GM23338 (cell line): ENCODE data around the gene PCP4L1. TPM values are rescaled to one million over a fixed set of nuclear protein-coding genes. Genes with fewer than 3 reads are reported as not detected.

Experiments used
- ATAC-seq: fragments of 200-7000 bp; cut with Tn5 transposase; 3 replicates; pipeline ENCODE4 v1.9.1; 2020
- DNase-seq: peaks from one replicate; pipeline ENCODE4 v3.0.0-alpha.2; 2015; ENCODE audit warnings: low spot score
- H2AFZ ChIP-seq: fragments of 200-600 bp; sonication (generic); 2 replicates; pipeline ENCODE4 v1.8.0; 2016; ENCODE audit warnings: antibody characterized with exemption, mild to moderate bottlenecking, moderate library complexity
- H3F3A ChIP-seq: fragments of 200-600 bp; sonication (generic); replicated peaks from 2 replicates; pipeline ENCODE4 v1.8.0; 2017; ENCODE audit warnings: antibody characterized with exemption, mixed run types, low read depth
- H3K27ac ChIP-seq: fragments of 200-600 bp; sonication (generic); 2 replicates; pipeline ENCODE4 v1.6.1; 2016; ENCODE audit warnings: low read depth
- H3K27me3 ChIP-seq: fragments of 200-600 bp; sonication (generic); 2 replicates; pipeline ENCODE4 v1.8.0; 2016; ENCODE audit warnings: mild to moderate bottlenecking, mixed run types, moderate library complexity; ENCODE audit not compliant: insufficient read depth
- H3K36me3 ChIP-seq: fragments of 200-600 bp; sonication (generic); 2 replicates; pipeline ENCODE4 v1.8.0; 2016; ENCODE audit warnings: mild to moderate bottlenecking; ENCODE audit not compliant: insufficient read depth
- H3K4me1 ChIP-seq: fragments of 200-600 bp; sonication (generic); 2 replicates; pipeline ENCODE4 v1.8.0; 2016; ENCODE audit warnings: mild to moderate bottlenecking, moderate library complexity; ENCODE audit not compliant: insufficient read depth
- H3K4me2 ChIP-seq: fragments of 200-600 bp; sonication (generic); 2 replicates; pipeline ENCODE4 v1.7.1; 2017; ENCODE audit warnings: mixed run types
- H3K4me3 ChIP-seq: fragments of 200-600 bp; sonication (generic); 2 replicates; pipeline ENCODE4 v1.6.1; 2016; ENCODE audit warnings: mixed run types
- H3K79me2 ChIP-seq: fragments of 200-600 bp; sonication (generic); replicated peaks from 2 replicates; pipeline ENCODE4 v1.8.0; 2017; ENCODE audit warnings: mild to moderate bottlenecking; ENCODE audit not compliant: insufficient read depth
- H3K9me2 ChIP-seq: fragments of 200-600 bp; sonication (generic); 2 replicates; pipeline ENCODE4 v1.8.0; 2017; ENCODE audit not compliant: insufficient read depth
- H4K20me1 ChIP-seq: fragments of 200-600 bp; sonication (generic); replicated peaks from 2 replicates; pipeline ENCODE4 v1.8.0; 2017; ENCODE audit warnings: mild to moderate bottlenecking; ENCODE audit not compliant: insufficient read depth
- H3K27ac Mint-ChIP-seq: 2 replicates; pipeline ENCODE4 v1.8.0; 2020; ENCODE audit warnings: inconsistent platforms, mild to moderate bottlenecking, moderate library complexity, mixed read lengths
- H3K27me3 Mint-ChIP-seq: 3 replicates; pipeline ENCODE4 v1.8.0; 2022; ENCODE audit warnings: low read depth, mild to moderate bottlenecking, moderate library complexity, mixed read lengths, inconsistent platforms; ENCODE audit not compliant: insufficient read depth, poor library complexity
- H3K36me3 Mint-ChIP-seq: 3 replicates; pipeline ENCODE4 v1.8.0; 2021; ENCODE audit warnings: low read depth, mild to moderate bottlenecking, inconsistent platforms, moderate library complexity, mixed read lengths
- H3K4me1 Mint-ChIP-seq: 3 replicates; pipeline ENCODE4 v1.8.0; 2020; ENCODE audit warnings: mild to moderate bottlenecking, inconsistent platforms, mixed read lengths
- H3K4me3 Mint-ChIP-seq: 3 replicates; pipeline ENCODE4 v1.8.0; 2021; ENCODE audit warnings: moderate library complexity, mild to moderate bottlenecking, inconsistent platforms, mixed read lengths
- H3K9me3 Mint-ChIP-seq: 3 replicates; pipeline ENCODE4 v1.8.0; 2020; ENCODE audit warnings: moderate library complexity, mild to moderate bottlenecking, inconsistent platforms, mixed read lengths
- CREB1 ChIP-seq: fragments of 250-450 bp; sonication (Bioruptor Pico); IDR thresholded peaks from 2 replicates; pipeline ENCODE4 v1.5.0; 2020; ENCODE audit warnings: low read depth, mild to moderate bottlenecking, moderate library complexity
- EZH2phosphoT487 ChIP-seq: fragments of 200-600 bp; sonication (generic); IDR thresholded peaks from one replicate; pipeline ENCODE4 v1.8.1; 2018; ENCODE audit warnings: antibody characterized with exemption; ENCODE audit not compliant: unreplicated experiment
- JUNB ChIP-seq: IDR thresholded peaks from one replicate; pipeline ENCODE4 v1.6.1; 2016; ENCODE audit warnings: antibody characterized with exemption; ENCODE audit not compliant: unreplicated experiment
- NANOG ChIP-seq: IDR thresholded peaks from 2 replicates; pipeline ENCODE4 v1.6.1; 2016; ENCODE audit warnings: antibody characterized with exemption, borderline replicate concordance
- REST ChIP-seq: IDR thresholded peaks from one replicate; pipeline ENCODE4 v1.6.1; 2018; ENCODE audit warnings: antibody characterized with exemption; ENCODE audit not compliant: unreplicated experiment
- STAT1 ChIP-seq: IDR thresholded peaks from one replicate; pipeline ENCODE4 v1.6.1; 2016; ENCODE audit warnings: antibody characterized with exemption; ENCODE audit not compliant: unreplicated experiment
- ZNF331 ChIP-seq: fragments of 250-450 bp; sonication (Bioruptor Pico); IDR thresholded peaks from 2 replicates; pipeline ENCODE4 v1.5.0; 2020; ENCODE audit warnings: low read depth, mild to moderate bottlenecking, moderate library complexity
- polyA plus RNA-seq: library from polyadenylated mRNA; unstranded; fragments of >200 nt; fragmentation: Nextera tagmentation; extraction: Ambion mirVana; gene quantifications from 2 replicates; pipeline ENCODE4 v1.2.1, GENCODE V29; 2016
- total RNA-seq: library from RNA; depleted of rRNA; stranded (reverse); fragments of >200 nt; shearing (Covaris generic); gene quantifications from 2 replicates; pipeline ENCODE4 v1.2.3, GENCODE V29; 2014
- TF ChIP-seq, protein P1 (sequence below): fragments of 250-450 bp; sonication (Bioruptor Pico); IDR thresholded peaks from 2 replicates; pipeline ENCODE4 v1.5.0; 2020; ENCODE audit warnings: mild to moderate bottlenecking, moderate library complexity
- TF ChIP-seq, protein P2 (sequence below): IDR thresholded peaks from 2 replicates; pipeline ENCODE4 v1.6.1; 2016; ENCODE audit warnings: antibody characterized with exemption

PCP4L1 gene
- total and polyA plus RNA-seq, 2 experiments from 2014 or later: 1.4 to 1.7 TPM

DNA sequence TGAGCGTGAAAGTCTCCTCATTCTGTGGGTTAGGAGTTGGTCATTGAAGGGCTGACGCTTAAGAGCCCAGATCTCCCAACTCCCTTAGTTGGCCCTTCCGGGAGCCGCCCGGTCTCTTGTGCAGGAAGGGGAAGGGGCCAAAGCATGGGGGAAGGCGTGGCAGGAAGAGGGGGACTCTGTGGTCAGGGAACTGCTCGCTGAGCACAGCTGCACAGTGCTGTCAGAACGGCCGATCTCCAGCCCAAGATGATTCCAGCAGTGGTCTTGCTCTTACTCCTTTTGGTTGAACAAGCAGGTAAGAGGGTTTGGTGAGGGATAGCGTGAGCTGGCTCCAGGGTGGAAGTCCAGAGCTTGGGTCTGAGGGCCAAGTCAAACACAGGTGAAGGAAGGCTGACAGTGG lies 43.5 kb upstream of the PCP4L1 start, which contains the start of gene FCER1G:
Gene FCER1G, plus strand, starts transcription at position 220 of the 400 bp plus-strand sequence. Its CDS starts 27 bp downstream, at position 247.
- ATAC-seq (no peak), DNase-seq (no peak)
- H3K9me3 Mint-ChIP-seq: no peaks in the 10 kb centered on the region; the same call in 2 of the 3 replicates
- no peak within 1 kb of the TSS for H3K4me3 ChIP-seq
- peaks cover 25% of the 10 kb centered on the region for H3K4me1 ChIP-seq
- no peak within 1 kb of the TSS; the same call in 1 of the 2 replicates for H3K27ac Mint-ChIP-seq
- H3K79me2 ChIP-seq: no peaks in the 10 kb centered on the region
- H3K4me3 Mint-ChIP-seq: no peak within 1 kb of the TSS; the same call in 2 of the 3 replicates
- no peaks in the 10 kb centered on the region for H3K27me3 ChIP-seq
- peaks cover 18% of the 10 kb centered on the region for H3K27me3 Mint-ChIP-seq
- no peak within 1 kb of the TSS for H2AFZ ChIP-seq
- H3K4me2 ChIP-seq: no peak within 1 kb of the TSS
- H3K27ac ChIP-seq: no peak within 1 kb of the TSS
- H4K20me1 ChIP-seq: peaks cover 6% of the 10 kb centered on the region; the same call in 1 of the 2 replicates
- peaks cover 31% of the 10 kb centered on the region for H3K4me1 Mint-ChIP-seq
- peaks cover 24% of the 10 kb centered on the region for H3F3A ChIP-seq
- TF ChIP-seq REST (no peak), STAT1 (no peak), ZNF331 (CRISPR knock-in tag) (no peak), CREB1 (CRISPR knock-in tag) (no peak), JUNB (no peak), EZH2phosphoT487 (no peak), NANOG (no peak)
- TF ChIP-seq, protein P1, sequence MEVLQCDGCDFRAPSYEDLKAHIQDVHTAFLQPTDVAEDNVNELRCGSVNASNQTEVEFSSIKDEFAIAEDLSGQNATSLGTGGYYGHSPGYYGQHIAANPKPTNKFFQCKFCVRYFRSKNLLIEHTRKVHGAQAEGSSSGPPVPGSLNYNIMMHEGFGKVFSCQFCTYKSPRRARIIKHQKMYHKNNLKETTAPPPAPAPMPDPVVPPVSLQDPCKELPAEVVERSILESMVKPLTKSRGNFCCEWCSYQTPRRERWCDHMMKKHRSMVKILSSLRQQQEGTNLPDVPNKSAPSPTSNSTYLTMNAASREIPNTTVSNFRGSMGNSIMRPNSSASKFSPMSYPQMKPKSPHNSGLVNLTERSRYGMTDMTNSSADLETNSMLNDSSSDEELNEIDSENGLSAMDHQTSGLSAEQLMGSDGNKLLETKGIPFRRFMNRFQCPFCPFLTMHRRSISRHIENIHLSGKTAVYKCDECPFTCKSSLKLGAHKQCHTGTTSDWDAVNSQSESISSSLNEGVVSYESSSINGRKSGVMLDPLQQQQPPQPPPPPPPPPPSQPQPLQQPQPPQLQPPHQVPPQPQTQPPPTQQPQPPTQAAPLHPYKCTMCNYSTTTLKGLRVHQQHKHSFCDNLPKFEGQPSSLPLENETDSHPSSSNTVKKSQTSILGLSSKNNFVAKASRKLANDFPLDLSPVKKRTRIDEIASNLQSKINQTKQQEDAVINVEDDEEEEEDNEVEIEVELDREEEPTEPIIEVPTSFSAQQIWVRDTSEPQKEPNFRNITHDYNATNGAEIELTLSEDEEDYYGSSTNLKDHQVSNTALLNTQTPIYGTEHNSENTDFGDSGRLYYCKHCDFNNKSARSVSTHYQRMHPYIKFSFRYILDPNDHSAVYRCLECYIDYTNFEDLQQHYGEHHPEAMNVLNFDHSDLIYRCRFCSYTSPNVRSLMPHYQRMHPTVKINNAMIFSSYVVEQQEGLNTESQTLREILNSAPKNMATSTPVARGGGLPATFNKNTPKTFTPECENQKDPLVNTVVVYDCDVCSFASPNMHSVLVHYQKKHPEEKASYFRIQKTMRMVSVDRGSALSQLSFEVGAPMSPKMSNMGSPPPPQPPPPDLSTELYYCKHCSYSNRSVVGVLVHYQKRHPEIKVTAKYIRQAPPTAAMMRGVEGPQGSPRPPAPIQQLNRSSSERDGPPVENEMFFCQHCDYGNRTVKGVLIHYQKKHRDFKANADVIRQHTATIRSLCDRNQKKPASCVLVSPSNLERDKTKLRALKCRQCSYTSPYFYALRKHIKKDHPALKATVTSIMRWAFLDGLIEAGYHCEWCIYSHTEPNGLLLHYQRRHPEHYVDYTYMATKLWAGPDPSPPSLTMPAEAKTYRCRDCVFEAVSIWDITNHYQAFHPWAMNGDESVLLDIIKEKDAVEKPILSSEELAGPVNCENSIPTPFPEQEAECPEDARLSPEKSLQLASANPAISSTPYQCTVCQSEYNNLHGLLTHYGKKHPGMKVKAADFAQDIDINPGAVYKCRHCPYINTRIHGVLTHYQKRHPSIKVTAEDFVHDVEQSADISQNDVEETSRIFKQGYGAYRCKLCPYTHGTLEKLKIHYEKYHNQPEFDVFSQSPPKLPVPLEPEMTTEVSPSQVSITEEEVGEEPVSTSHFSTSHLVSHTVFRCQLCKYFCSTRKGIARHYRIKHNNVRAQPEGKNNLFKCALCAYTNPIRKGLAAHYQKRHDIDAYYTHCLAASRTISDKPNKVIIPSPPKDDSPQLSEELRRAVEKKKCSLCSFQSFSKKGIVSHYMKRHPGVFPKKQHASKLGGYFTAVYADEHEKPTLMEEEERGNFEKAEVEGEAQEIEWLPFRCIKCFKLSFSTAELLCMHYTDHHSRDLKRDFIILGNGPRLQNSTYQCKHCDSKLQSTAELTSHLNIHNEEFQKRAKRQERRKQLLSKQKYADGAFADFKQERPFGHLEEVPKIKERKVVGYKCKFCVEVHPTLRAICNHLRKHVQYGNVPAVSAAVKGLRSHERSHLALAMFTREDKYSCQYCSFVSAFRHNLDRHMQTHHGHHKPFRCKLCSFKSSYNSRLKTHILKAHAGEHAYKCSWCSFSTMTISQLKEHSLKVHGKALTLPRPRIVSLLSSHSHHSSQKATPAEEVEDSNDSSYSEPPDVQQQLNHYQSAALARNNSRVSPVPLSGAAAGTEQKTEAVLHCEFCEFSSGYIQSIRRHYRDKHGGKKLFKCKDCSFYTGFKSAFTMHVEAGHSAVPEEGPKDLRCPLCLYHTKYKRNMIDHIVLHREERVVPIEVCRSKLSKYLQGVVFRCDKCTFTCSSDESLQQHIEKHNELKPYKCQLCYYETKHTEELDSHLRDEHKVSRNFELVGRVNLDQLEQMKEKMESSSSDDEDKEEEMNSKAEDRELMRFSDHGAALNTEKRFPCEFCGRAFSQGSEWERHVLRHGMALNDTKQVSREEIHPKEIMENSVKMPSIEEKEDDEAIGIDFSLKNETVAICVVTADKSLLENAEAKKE (CRISPR knock-in tag): no peak
- TF ChIP-seq, protein P2, sequence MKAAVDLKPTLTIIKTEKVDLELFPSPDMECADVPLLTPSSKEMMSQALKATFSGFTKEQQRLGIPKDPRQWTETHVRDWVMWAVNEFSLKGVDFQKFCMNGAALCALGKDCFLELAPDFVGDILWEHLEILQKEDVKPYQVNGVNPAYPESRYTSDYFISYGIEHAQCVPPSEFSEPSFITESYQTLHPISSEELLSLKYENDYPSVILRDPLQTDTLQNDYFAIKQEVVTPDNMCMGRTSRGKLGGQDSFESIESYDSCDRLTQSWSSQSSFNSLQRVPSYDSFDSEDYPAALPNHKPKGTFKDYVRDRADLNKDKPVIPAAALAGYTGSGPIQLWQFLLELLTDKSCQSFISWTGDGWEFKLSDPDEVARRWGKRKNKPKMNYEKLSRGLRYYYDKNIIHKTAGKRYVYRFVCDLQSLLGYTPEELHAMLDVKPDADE: no peak
- no peaks in the 10 kb centered on the region for H3K9me2 ChIP-seq
- H3K36me3 Mint-ChIP-seq: peaks cover 50% of the 10 kb centered on the region
- H3K36me3 ChIP-seq: peaks cover 45% of the 10 kb centered on the region
